ENCODE results near the gene PLXNA4.

Gene PLXNA4

GRCh38 chr7:132076301-132077035 lies 499.8 kb downstream of the PLXNA4 start:
- no peak for DNase-seq (ENCODE audit: low spot score)
- POLR2A ChIA-PET (ENCODE audit: low non-redundant PET): no interaction called here
- CTCF ChIA-PET: interaction anchor here (0.5 kb wide), 1 partner anchor 243 kb away, joined by 5 read pairs; no protein-coding TSS in a partner anchor
- no peak overlapping the region for H3K27ac ChIP-seq
- TF ChIP-seq CTCF (conservative IDR thresholded peaks at IDR 0.05; ENCODE audit: low read depth): no peak

GRCh38 chr7:132075515-132075914 lies 500.8 kb downstream of the PLXNA4 start:
- CTCF ChIA-PET: no interaction called here
- TF ChIP-seq CTCF (conservative IDR thresholded peaks at IDR 0.05; ENCODE audit: low read depth): no peak
- no peak overlapping the region for H3K27ac ChIP-seq
- POLR2A ChIA-PET (ENCODE audit: low non-redundant PET): no interaction called here
- DNase-seq (ENCODE audit: low spot score): no peak

- no peak for DNase-seq (ENCODE audit: low spot score)
- TF ChIP-seq CTCF (conservative IDR thresholded peaks at IDR 0.05; ENCODE audit: low read depth): no peak
- no peak overlapping the region for H3K27ac ChIP-seq
- ChIA-PET POLR2A (ENCODE audit: low non-redundant PET) (no interaction called here), CTCF (no interaction called here)
Observed at GRCh38 chr7:132073920-132074589, 502.2 kb downstream of the PLXNA4 start.
